SK-N-SH treated with all-trans-retinoic acid at 6 μM for 48 hours (cell line): ENCODE measurements around the gene CALML6.

Source experiments
- ARNTL ChIP-seq: fragments of 450-650 bp; formaldehyde crosslinking; IDR thresholded peaks from 2 replicates; pipeline ENCODE4 v1.5.0; 2020; ENCODE audit warnings: low read depth, mild to moderate bottlenecking, moderate library complexity, borderline replicate concordance
- BACH2 ChIP-seq: fragments of 250-450 bp; sonication (Bioruptor Pico); IDR thresholded peaks from 2 replicates; pipeline ENCODE4 v1.9.0; 2021; ENCODE audit warnings: mild to moderate bottlenecking, borderline replicate concordance
- ESRRG ChIP-seq: fragments of 250-450 bp; sonication (Bioruptor Pico); IDR thresholded peaks from 2 replicates; pipeline ENCODE4 v1.6.1; 2021; ENCODE audit warnings: mild to moderate bottlenecking
- TOX ChIP-seq: fragments of 250-450 bp; sonication (Bioruptor Pico); IDR thresholded peaks from 2 replicates; pipeline ENCODE4 v1.8.0; 2021; ENCODE audit warnings: mild to moderate bottlenecking, moderate library complexity, borderline replicate concordance

GRCh38 chr1:1947493-1947892 is 32.4 kb downstream of the CALML6 start:
- TF ChIP-seq BACH2 (CRISPR knock-in tag) (no peak), ESRRG (CRISPR knock-in tag) (no peak), TOX (CRISPR knock-in tag) (no peak), ARNTL (CRISPR knock-in tag) (no peak)
